Measurements from ENCODE around the gene SYT17.

SYT17 gene

GRCh38 chr16:19242987-19243575 is 75.0 kb downstream of the SYT17 start:
- DNase-seq (ENCODE audit: low read depth, low spot score): no peak
- Histone ChIP-seq H3K27ac (no peak overlapping the region), H3K9me3 (ENCODE audit: low read depth, low read length) (no peaks in the 10 kb centered on the region), H3K36me3 (ENCODE audit: insufficient read depth, low read length) (no peaks in the 10 kb centered on the region), H3K4me3 (no peak overlapping the region), H3K9ac (ENCODE audit: insufficient read length) (no peak overlapping the region)
- TF ChIP-seq EZH2 (IDR thresholded peaks at IDR 0.05): no peak
- no peak for TF ChIP-seq POLR2AphosphoS5 (IDR thresholded peaks at IDR 0.05; ENCODE audit: borderline replicate concordance, low read depth, low read length)
- no peak for TF ChIP-seq FOXP2 (optimal IDR thresholded peaks at IDR 0.05; ENCODE audit: control extremely low read depth, extremely low read length, insufficient read depth)

GRCh38 chr16:19245326-19245925 is 77.4 kb downstream of the SYT17 start:
- Histone ChIP-seq H3K36me3 (ENCODE audit: insufficient read depth, low read length) (no peaks in the 10 kb centered on the region), H3K9ac (ENCODE audit: insufficient read length) (no peak overlapping the region), H3K27ac (no peak overlapping the region), H3K9me3 (ENCODE audit: low read depth, low read length) (no peaks in the 10 kb centered on the region), H3K4me3 (no peak overlapping the region)
- DNase-seq (ENCODE audit: low read depth, low spot score): no peak
- TF ChIP-seq FOXP2 (optimal IDR thresholded peaks at IDR 0.05; ENCODE audit: control extremely low read depth, extremely low read length, insufficient read depth): no peak
- no peak for TF ChIP-seq EZH2 (IDR thresholded peaks at IDR 0.05)
- TF ChIP-seq POLR2AphosphoS5 (IDR thresholded peaks at IDR 0.05; ENCODE audit: borderline replicate concordance, low read depth, low read length): no peak

DNA sequence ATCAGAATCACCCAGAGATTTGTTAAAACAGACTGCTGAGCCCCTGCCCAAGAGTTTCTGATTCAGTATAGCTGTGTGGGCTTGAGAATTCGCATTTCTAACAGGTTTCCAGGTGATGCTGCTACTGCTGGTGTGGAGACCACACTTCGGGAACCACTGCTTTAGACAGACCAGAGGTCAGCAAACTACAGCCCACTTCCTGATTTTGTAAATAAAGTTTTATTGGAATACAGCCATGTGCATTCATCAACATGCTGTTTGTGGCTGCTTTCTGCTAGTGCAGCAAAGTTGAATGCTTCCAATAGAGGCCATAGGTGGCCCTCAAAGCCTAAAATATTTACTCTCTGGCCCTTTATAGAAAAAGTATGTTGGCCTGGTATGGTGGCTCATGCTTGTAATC is 84.9 kb downstream of the SYT17 start:
- Histone ChIP-seq H3K9me3 (ENCODE audit: low read depth, low read length) (no peaks in the 10 kb centered on the region), H3K27ac (no peak overlapping the region), H3K4me3 (no peak overlapping the region), H3K9ac (ENCODE audit: insufficient read length) (no peak overlapping the region), H3K36me3 (ENCODE audit: insufficient read depth, low read length) (no peaks in the 10 kb centered on the region)
- DNase-seq (ENCODE audit: low read depth, low spot score): no peak
- TF ChIP-seq EZH2 (IDR thresholded peaks at IDR 0.05) (no peak), FOXP2 (optimal IDR thresholded peaks at IDR 0.05; ENCODE audit: control extremely low read depth, extremely low read length, insufficient read depth) (no peak), POLR2AphosphoS5 (IDR thresholded peaks at IDR 0.05; ENCODE audit: borderline replicate concordance, low read depth, low read length) (no peak)

- DNase-seq (ENCODE audit: low read depth, low spot score): no peak
- TF ChIP-seq POLR2AphosphoS5 (IDR thresholded peaks at IDR 0.05; ENCODE audit: borderline replicate concordance, low read depth, low read length) (no peak), FOXP2 (optimal IDR thresholded peaks at IDR 0.05; ENCODE audit: control extremely low read depth, extremely low read length, insufficient read depth) (no peak), EZH2 (IDR thresholded peaks at IDR 0.05) (no peak)
- Histone ChIP-seq H3K4me3 (no peak overlapping the region), H3K27ac (no peak overlapping the region), H3K9me3 (ENCODE audit: low read depth, low read length) (no peaks in the 10 kb centered on the region), H3K9ac (ENCODE audit: insufficient read length) (no peak overlapping the region), H3K36me3 (ENCODE audit: insufficient read depth, low read length) (no peaks in the 10 kb centered on the region)
These were observed 86.6 kb downstream of the SYT17 start for GRCh38 chr16:19254611-19255010.

- no peaks in the 10 kb centered on the region for H3K36me3 ChIP-seq (ENCODE audit: insufficient read depth, low read length)
- TF ChIP-seq POLR2AphosphoS5 (IDR thresholded peaks at IDR 0.05; ENCODE audit: borderline replicate concordance, low read depth, low read length): no peak
- no peak for TF ChIP-seq EZH2 (IDR thresholded peaks at IDR 0.05)
- TF ChIP-seq FOXP2 (optimal IDR thresholded peaks at IDR 0.05; ENCODE audit: control extremely low read depth, extremely low read length, insufficient read depth): no peak
- DNase-seq (ENCODE audit: low read depth, low spot score): no peak
These were observed 96.2 kb downstream of the SYT17 start for GRCh38 chr16:19264123-19264673.

DNA sequence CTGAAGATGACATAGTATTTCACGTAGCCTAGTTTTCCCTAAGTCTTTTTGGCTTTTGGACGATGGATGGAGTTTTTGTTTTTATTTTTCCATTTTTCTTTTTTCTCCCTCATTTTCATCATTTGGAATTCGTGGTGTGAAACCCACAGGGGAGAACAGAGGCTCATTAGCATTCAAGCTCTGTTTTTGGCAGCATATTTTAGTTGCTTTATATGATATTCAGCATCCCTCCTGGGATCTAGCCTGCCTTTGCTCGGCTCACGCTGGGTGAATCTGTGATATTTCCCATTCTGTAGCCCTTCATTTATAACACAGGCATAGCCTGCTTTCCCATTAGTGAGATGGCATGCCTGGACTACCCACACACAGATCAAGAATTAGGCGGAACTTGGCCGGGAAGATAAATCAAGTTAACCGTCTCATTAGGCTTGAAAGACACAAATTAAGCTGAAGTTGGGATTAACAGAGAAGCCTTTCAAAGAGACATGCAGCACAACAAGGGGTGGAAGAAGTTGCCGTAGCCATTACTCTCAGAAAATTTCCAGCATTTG is 97.4 kb downstream of the SYT17 start:
- no peak overlapping the region for H3K27ac ChIP-seq
- H3K36me3 ChIP-seq (ENCODE audit: insufficient read depth, low read length): no peaks in the 10 kb centered on the region
- H3K4me3 ChIP-seq: no peak overlapping the region
- TF ChIP-seq POLR2AphosphoS5 (IDR thresholded peaks at IDR 0.05; ENCODE audit: borderline replicate concordance, low read depth, low read length) (no peak), FOXP2 (optimal IDR thresholded peaks at IDR 0.05; ENCODE audit: control extremely low read depth, extremely low read length, insufficient read depth) (no peak), EZH2 (IDR thresholded peaks at IDR 0.05) (no peak)
- H3K9ac ChIP-seq (ENCODE audit: insufficient read length): no peak overlapping the region
- no peaks in the 10 kb centered on the region for H3K9me3 ChIP-seq (ENCODE audit: low read depth, low read length)
- DNase-seq (ENCODE audit: low read depth, low spot score): no peak

More at GRCh38 chr16:19264123-19264673, 96.2 kb downstream of the SYT17 start:
- H3K27ac ChIP-seq: no peak overlapping the region
- H3K9me3 ChIP-seq (ENCODE audit: low read depth, low read length): no peaks in the 10 kb centered on the region
- H3K4me3 ChIP-seq: no peak overlapping the region
- H3K9ac ChIP-seq (ENCODE audit: insufficient read length): no peak overlapping the region

DNA sequence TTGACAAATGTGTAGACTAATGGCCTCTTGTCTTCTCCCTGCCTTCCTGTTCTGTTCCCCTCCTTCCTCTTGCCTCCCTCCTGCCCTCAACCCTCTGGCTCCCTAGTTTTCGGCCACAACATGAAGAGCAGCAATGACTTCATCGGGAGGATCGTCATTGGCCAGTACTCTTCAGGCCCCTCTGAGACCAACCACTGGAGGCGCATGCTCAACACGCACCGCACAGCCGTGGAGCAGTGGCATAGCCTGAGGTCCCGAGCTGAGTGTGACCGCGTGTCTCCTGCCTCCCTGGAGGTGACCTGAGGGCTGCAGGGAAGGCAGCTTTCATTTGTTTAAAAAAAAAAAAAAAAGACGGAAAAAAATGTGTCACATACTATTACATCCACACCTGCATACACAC is 98.7 kb downstream of the SYT17 start:
- H3K9me3 ChIP-seq (ENCODE audit: low read depth, low read length): no peaks in the 10 kb centered on the region
- H3K9ac ChIP-seq (ENCODE audit: insufficient read length): no peak overlapping the region
- H3K4me3 ChIP-seq: no peak overlapping the region
- no peak overlapping the region for H3K27ac ChIP-seq
- TF ChIP-seq EZH2 (IDR thresholded peaks at IDR 0.05): no peak
- no peak for TF ChIP-seq POLR2AphosphoS5 (IDR thresholded peaks at IDR 0.05; ENCODE audit: borderline replicate concordance, low read depth, low read length)
- TF ChIP-seq FOXP2 (optimal IDR thresholded peaks at IDR 0.05; ENCODE audit: control extremely low read depth, extremely low read length, insufficient read depth): no peak
- no peaks in the 10 kb centered on the region for H3K36me3 ChIP-seq (ENCODE audit: insufficient read depth, low read length)
- DNase-seq (ENCODE audit: low read depth, low spot score): no peak

GRCh38 chr16:19269098-19269497 is 101.1 kb downstream of the SYT17 start:
- H3K9ac ChIP-seq (ENCODE audit: insufficient read length): no peak overlapping the region
- H3K27ac ChIP-seq: no peak overlapping the region
- no peaks in the 10 kb centered on the region for H3K9me3 ChIP-seq (ENCODE audit: low read depth, low read length)
- TF ChIP-seq POLR2AphosphoS5 (IDR thresholded peaks at IDR 0.05; ENCODE audit: borderline replicate concordance, low read depth, low read length): no peak
- no peak for DNase-seq (ENCODE audit: low read depth, low spot score)
- H3K4me3 ChIP-seq: no peak overlapping the region
- no peaks in the 10 kb centered on the region for H3K36me3 ChIP-seq (ENCODE audit: insufficient read depth, low read length)

Data from SK-N-MC (cell line).